Measurements from ENCODE around the gene TBRG4. TPM values are rescaled to one million over a fixed set of nuclear protein-coding genes. Genes with fewer than 3 reads are reported as not detected.
"Not testable (repeated sequence)": the region's sequence is repeated elsewhere in the genome, so short reads cannot be mapped to it uniquely, and the experiment has no call there.

Gene TBRG4
- 10 to 100 TPM; 31.7 to 63.4 (median 49.3) TPM for polyA plus RNA-seq (ENCODE audit: insufficient read length in 4 of 4)

DNA sequence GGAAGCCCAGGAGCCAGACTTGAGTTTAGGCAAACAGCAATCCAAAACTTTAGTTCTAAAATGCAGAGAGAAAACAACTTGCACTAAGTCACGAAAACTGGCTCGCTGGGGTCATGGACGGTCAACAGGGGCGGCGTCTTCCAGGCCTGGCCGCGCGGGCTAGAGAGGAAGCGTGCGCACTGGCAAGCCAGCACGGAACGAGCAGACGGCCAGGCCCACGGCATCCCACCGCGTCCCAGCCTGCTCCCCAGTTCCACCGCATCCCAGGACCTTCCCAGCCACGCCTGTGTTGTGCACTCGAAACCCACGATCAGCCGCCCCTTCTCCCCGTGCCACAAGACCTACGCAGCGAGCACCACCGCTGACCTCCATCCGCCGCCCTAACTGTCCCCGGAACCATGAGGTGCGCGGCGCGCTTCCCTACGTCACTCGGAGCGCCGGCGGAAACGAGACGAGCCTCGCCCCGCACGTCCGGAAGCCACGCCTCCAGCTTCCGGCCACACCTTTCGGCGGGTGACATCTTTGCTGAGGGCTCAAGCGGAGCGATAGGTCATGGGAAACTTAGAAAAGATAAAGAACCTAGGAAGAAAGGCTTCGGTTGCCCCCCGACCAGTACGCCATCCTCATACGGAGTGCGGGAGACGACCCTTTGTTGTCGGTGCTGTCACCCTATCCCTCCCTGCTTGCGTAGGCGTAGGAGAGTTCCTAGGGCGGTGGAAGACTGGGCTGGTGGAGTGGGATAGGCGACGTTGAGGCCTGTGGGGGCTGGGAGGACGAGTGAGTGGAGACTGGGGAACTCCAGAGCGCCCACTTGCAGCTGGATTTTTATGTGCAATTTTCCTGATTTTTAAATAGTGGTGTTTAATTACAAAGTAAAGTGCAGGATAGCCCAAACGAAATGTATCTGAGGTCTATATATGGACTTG lies at the start of gene TBRG4:
TSS of gene TBRG4 (minus strand) at position 400 of the 926 bp plus-strand sequence. CDS start 2,460 bp downstream, outside the sequence.
- peak; percentile 89 to 95 (median 92) for DNase-seq (ENCODE audit: low read depth in 4 of 4, low spot score in 3 of 4)

GRCh38 chr7:45161138-45161537 lies 49.6 kb upstream of the TBRG4 start:
- DNase-seq (ENCODE audit: low read depth in 4 of 4, low spot score in 3 of 4): no peak

- DNase-seq (ENCODE audit: low read depth in 4 of 4, low spot score in 3 of 4): no peak
Measured at GRCh38 chr7:45160417-45160881, 49.0 kb upstream of the TBRG4 start.

DNA sequence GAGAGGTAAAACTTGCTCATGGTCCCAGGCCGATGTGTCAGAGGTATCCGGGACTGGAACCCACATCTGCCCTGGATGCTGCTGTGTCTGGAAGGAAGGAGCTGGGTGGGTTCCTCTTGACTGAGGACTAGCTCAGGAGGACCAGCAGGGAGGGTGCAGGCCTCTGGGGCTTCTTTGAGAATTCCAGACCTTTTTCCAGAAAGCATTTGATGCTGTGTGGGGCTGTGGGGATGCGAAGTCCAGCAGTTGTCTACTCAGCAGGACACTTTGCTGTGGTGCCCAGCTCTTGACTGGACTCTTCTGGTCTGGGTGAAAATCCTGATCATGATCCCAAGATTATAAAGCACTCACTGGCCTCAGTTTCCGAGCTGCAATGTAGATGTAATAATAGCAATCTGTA lies 47.8 kb upstream of the TBRG4 start:
- DNase-seq (ENCODE audit: low read depth in 4 of 4, low spot score in 3 of 4): no peak

DNA sequence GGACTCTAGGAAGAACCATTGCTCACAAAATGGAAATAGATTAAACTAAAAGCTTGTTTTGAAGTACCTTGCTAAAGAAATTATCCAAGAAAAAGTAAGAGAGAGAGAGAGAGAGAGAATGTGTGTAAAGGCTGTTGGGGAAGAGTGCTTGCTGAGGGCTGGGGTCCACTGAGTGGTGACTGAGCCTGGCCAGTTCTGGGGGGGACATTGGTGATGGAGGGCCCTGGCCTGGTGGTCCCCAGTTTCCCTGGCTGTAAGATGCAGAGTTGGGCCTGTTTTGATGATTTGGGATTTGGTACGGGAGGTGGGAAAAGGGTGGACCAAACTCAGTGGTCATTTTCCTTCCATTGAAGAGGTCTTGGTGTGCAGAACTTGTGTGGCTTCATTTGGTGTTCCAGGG lies 47.0 kb upstream of the TBRG4 start:
- DNase-seq (ENCODE audit: low read depth in 4 of 4, low spot score in 3 of 4): no peak

DNA sequence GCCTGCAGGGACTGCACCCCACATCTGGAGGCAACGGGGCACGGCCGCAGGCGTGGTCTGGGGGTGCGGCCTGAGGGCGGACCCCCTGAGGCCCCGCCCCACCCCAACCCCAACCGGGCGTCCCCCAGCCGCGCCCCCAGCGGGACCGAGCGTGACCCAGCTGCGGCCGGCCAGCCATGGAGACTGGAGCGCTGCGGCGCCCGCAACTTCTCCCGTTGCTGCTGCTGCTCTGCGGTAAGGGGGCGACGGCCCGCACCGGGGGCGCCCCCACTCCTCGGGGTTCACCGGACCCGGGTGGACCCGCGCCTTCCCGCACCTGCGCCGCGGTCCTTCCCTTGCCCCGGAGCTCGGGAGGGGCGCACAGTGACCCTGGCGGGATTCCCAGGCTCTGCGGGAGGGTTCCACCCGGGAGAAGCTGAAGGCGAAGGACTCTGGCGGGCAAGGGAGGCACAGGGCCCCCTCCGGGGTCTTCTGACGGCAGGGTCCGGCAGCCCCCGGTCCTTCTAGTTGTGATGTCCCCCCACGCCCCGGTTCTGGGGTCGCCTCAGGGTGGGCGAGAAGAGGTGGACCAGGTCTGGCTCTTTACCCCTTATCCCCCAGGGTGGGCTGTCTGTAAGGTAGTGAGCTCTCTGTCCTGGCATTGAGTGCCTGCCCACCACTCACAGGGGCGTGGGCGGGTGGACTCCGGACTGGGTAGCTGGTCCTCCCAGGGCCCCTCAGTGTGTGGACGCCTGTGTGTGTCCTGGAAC lies 46.3 kb upstream of the TBRG4 start, which contains the start of gene RAMP3:
TSS of gene RAMP3 (plus strand) at position 139 of the 749 bp plus-strand sequence. CDS start at position 177, 38 bp downstream.
- no peak for DNase-seq (ENCODE audit: low read depth in 4 of 4, low spot score in 3 of 4)

DNA sequence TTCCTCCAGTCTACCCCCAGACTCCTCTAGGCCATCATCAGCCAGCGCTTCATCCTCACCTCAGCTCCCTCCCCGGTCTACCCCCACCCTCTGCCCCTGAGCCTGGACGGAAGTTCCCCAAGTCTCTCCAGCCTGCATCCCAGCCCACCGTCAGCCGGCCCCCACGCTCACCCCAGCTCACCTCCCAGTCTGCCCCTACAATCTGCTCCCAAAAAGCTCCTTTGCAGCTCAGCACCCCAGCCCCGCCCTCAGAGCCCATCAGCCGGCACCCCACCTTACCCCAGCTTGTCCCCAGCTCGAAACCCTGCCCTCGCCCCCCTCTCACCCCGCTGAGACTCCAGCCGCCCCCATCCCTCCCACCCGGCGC lies 45.8 kb upstream of the TBRG4 start:
- no peak for DNase-seq (ENCODE audit: low read depth in 4 of 4, low spot score in 3 of 4)

DNA sequence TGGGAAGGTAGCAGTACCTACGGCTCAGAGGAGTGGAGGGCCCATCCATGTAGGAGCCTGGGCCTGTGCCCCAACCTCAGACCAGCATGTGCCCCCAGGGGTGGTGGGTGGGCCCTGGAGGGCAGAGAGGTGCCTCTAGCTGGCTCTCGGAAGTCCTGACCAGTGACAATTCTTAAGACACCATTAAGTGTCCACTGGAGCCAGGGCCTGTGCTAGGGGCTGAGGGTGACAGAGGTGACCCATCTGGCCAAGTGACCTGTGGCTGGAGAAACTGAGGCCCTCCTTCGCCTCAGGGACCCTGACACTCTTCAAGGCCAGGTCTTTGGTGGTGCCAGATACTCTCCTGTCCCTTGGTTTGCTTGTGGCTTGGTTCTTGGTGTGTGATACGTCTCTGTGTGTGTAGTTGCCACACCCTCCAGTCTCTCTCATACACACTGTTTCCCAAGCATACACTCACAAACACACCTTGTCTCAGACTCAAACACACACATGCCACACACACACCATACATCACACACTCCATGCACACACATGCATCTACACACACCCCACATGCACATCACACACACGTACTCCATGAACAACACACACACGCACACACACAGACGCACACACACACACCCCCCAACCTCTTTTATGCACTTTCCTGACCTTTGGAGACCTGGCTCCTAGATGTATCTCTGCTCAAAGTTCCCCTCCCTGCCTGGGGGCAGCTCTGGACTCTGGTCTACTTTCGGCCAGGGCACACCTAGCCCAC lies 45.2 kb upstream of the TBRG4 start:
- no peak for DNase-seq (ENCODE audit: low read depth in 4 of 4, low spot score in 3 of 4)

DNA sequence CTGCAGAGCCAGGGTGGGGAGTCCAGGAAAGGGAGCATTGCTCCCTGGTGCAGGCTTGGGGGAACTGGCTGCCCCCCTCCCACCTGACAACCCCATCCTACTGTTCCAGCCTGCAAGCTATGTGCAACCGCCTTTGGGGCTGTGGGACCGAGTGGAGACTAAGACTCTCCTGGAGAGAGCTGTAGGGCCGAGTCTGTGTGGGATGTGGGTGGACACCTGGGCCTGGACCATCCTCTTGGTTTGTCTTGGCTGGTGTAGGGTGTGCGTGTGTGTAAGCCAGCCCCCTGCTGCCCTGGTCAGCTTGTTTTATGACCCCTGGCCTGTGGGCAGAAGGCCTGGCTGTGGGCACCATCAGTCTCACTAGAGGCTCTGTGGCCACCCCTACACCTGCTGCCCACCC lies 44.4 kb upstream of the TBRG4 start:
- no peak for DNase-seq (ENCODE audit: low read depth in 4 of 4, low spot score in 3 of 4)

- no peak for DNase-seq (ENCODE audit: low read depth in 4 of 4, low spot score in 3 of 4)
Measured at GRCh38 chr7:45155357-45155900, 43.9 kb upstream of the TBRG4 start.

DNA sequence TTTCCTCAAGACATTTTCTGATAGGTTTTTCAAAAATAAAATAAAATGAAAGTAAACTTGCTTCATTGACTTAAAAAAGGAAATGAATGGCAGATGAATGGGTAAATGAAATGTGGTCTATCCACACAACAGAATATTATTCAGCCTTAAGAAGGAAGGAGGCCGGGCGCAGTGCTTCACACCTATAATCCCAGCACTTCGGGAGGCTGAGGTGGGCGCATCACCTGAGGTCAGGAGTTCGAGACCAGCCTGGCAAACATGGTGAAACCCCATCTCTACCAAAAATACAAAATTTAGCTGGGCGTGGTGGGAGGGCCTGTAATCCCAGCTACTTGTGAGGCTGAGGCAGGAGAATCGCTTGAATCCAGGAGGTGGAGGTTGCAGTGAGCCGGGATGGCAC lies 42.4 kb upstream of the TBRG4 start:
- not testable (repeated sequence) for DNase-seq (ENCODE audit: low read depth in 4 of 4, low spot score in 3 of 4)

DNA sequence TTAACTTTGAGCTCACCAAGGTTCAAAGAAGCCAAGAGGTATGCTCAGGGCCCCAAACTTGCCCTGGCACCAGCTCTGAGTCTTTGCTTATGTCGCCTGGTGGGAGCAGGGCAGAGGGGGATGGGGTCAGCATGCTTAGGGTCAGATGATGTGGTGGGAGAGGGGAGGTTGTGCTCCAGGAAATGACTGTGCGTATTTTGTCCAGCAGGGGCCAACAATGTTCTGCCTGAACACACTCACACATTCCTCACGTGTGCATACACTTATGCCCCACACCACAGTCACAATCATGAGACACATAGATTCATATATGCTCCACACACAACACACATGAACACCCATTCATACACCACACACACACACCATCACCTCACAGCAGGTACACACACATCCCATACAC lies 41.7 kb upstream of the TBRG4 start:
- no peak for DNase-seq (ENCODE audit: low read depth in 4 of 4, low spot score in 3 of 4)

DNA sequence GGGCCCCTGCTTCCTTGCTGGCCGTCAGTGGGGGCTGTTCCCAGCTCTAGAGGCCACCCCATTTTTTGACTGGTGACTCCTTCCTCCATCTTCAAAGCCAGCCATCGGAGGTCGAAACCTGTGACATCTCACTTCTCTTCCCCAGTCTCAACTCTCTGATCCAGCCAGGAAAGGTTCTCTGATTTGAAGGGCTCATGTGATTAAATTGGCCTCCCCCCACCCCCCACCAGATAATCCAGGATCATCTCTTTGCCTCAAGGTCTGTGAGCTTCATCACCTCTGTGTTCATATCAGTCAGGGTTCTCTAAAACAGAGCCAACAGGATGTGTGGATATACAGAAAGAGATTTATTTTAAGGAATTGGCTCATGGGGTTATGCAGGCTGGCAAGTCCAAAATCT lies 40.5 kb upstream of the TBRG4 start:
- DNase-seq (ENCODE audit: low read depth in 4 of 4, low spot score in 3 of 4): no peak

GRCh38 chr7:45151131-45151684 lies 39.7 kb upstream of the TBRG4 start:
- DNase-seq (ENCODE audit: low read depth in 4 of 4, low spot score in 3 of 4): no peak

GRCh38 chr7:45150199-45150598 lies 38.7 kb upstream of the TBRG4 start:
- no peak for DNase-seq (ENCODE audit: low read depth in 4 of 4, low spot score in 3 of 4)

- DNase-seq (ENCODE audit: low read depth in 4 of 4, low spot score in 3 of 4): no peak
Measured at GRCh38 chr7:45149606-45150005, 38.1 kb upstream of the TBRG4 start.

- no peak for DNase-seq (ENCODE audit: low read depth in 4 of 4, low spot score in 3 of 4)
Measured at GRCh38 chr7:45148653-45148973, 37.1 kb upstream of the TBRG4 start.

DNA sequence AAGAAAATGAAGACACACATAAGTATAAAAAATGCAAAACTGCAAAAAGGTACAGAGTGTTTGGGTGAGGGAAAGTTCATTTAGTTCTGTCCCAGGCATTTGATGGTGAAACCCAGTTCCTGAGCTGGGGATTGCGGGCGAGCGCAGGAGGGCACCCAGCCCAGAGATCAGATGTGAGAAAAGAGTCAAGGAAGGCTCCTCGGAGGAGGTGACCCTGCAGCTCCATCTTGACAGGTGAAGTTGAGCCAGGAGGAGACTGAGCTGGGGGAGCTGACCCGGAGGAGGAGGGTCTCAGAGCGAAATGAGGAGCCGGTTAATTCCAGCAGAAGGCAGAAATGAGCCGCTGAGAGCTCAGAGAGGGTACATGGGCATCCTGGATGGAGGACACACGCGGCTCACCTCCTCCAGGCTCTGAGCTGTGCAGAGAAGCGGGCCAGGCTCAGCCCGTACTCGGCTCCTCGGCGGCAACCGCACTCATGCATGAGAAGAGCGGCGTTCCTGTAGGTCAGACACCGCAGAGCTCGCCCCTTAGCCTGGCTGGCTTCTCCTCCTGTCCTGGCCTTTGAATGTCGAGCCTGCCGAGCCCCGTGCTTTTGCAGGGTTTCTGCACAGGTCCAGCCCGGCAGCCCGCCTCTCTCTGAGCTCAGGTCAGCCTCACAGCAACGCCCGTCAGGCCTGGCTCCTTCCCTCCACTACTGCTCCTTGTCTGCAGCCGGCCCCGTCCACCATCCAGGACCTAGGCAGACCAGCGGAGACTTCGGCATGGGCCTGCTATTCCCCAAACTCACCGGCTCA lies 36.6 kb upstream of the TBRG4 start:
- DNase-seq (ENCODE audit: low read depth in 4 of 4, low spot score in 3 of 4): no peak

- DNase-seq (ENCODE audit: low read depth in 4 of 4, low spot score in 3 of 4): no peak
Measured at GRCh38 chr7:45146531-45147379, 35.3 kb upstream of the TBRG4 start.
